H1 (cell line): ENCODE measurements around the gene OR51I2. TPM values are rescaled to one million over a fixed set of nuclear protein-coding genes. Genes with fewer than 3 reads are reported as not detected.

Source experiments
- polyA plus RNA-seq, 7 experiments: library from polyadenylated mRNA; depleted of rRNA in 3 of 7; stranded (reverse) in 5 of 7; unstranded in 2 of 7; fragments of >200 nt in 5 of 7; fragments of 200-250 nt in 2 of 7; gene quantifications; 1 replicate in 5 of 7; 2 replicates in 1 of 7; 4 replicates in 1 of 7; pipeline versions ENCODE4 v1.2.1 to v1.2.3, GENCODE V29; 2011 to 2013; ENCODE audit warnings: missing spikeins in 2 of 7, mixed read lengths in 2 of 7
- total RNA-seq: library from RNA; stranded (reverse); fragmentation: NEBNext Ultra II Directional; extraction: Animal tissue kit (Norgen Biotek cat#: 25700); gene quantifications from 2 replicates; pipeline ENCODE4 v1.2.1, GENCODE V29; 2021

The OR51I2 gene
- total and polyA plus RNA-seq, 2 of the 8 experiments (the other 6 are each of a cell fraction or from before 2014, with no cell fraction given): not detected

Other genes with a start within 250 kb of the OR51I2 start
- gene OR51V1, start 248.6 kb upstream of the OR51I2 start, total RNA-seq: not detected in 2 replicates
- gene OR51V1, start 248.6 kb upstream of the OR51I2 start, polyA plus RNA-seq (2011; rRNA removed): not detected in 2 replicates
- not detected in 2 replicates for gene HBB, start 222.3 kb upstream of the OR51I2 start, total RNA-seq
- not detected in 2 replicates for gene HBB, start 222.3 kb upstream of the OR51I2 start, polyA plus RNA-seq (2011; rRNA removed)
- gene HBD, start 214.8 kb upstream of the OR51I2 start, total RNA-seq: not detected in 2 replicates
- gene HBD, start 214.8 kb upstream of the OR51I2 start, polyA plus RNA-seq (2011; rRNA removed): not detected in 2 replicates
- gene HBG1, start 199.5 kb upstream of the OR51I2 start, total RNA-seq: not detected in 2 replicates
- gene HBG1, start 199.5 kb upstream of the OR51I2 start, polyA plus RNA-seq (2011; rRNA removed): 0.26 TPM in 1 of 2 replicates, not detected in the other
- gene HBG2, start 194.5 kb upstream of the OR51I2 start, total RNA-seq: not detected in 2 replicates
- 0.19 and 0.23 TPM in 2 replicates for gene HBG2, start 194.5 kb upstream of the OR51I2 start, polyA plus RNA-seq (2011; rRNA removed)
- gene HBE1, start 179.4 kb upstream of the OR51I2 start, total RNA-seq: not detected in 2 replicates
- gene HBE1, start 179.4 kb upstream of the OR51I2 start, polyA plus RNA-seq (2011; rRNA removed): 0.20 and 0.39 TPM in 2 replicates
- gene OR51B4, start 147.4 kb upstream of the OR51I2 start, total RNA-seq: not detected in 2 replicates
- not detected in 2 replicates for gene OR51B4, start 147.4 kb upstream of the OR51I2 start, polyA plus RNA-seq (2011; rRNA removed)
- not detected in 2 replicates for gene OR51B2, start 125.0 kb upstream of the OR51I2 start, total RNA-seq
- gene OR51B2, start 125.0 kb upstream of the OR51I2 start, polyA plus RNA-seq (2011; rRNA removed): not detected in 2 replicates
- gene OR51B5, start 105.8 kb upstream of the OR51I2 start, total RNA-seq: not detected in 2 replicates
- gene OR51B5, start 105.8 kb upstream of the OR51I2 start, polyA plus RNA-seq (2011; rRNA removed): 0.06 TPM in 1 of 2 replicates, not detected in the other
- not detected in 2 replicates for gene OR51B6, start 97.8 kb upstream of the OR51I2 start, total RNA-seq
- not detected in 2 replicates for gene OR51B6, start 97.8 kb upstream of the OR51I2 start, polyA plus RNA-seq (2011; rRNA removed)
- not detected in 2 replicates for gene OR51M1, start 65.5 kb upstream of the OR51I2 start, total RNA-seq
- gene OR51M1, start 65.5 kb upstream of the OR51I2 start, polyA plus RNA-seq (2011; rRNA removed): 0.08 TPM in 1 of 2 replicates, not detected in the other
- not detected in 2 replicates for gene OR51Q1, start 27.2 kb upstream of the OR51I2 start, total RNA-seq
- gene OR51Q1, start 27.2 kb upstream of the OR51I2 start, polyA plus RNA-seq (2011; rRNA removed): 0.08 and 0.13 TPM in 2 replicates
- gene OR51I1, start 7.8 kb upstream of the OR51I2 start, total RNA-seq: not detected in 2 replicates
- gene OR51I1, start 7.8 kb upstream of the OR51I2 start, polyA plus RNA-seq (2011; rRNA removed): not detected in 2 replicates
- gene OR52D1, start 39.4 kb downstream of the OR51I2 start, total RNA-seq: not detected in 2 replicates
- not detected in 2 replicates for gene OR52D1, start 39.4 kb downstream of the OR51I2 start, polyA plus RNA-seq (2011; rRNA removed)
- not detected in 2 replicates for gene UBQLN3, start 60.6 kb downstream of the OR51I2 start, total RNA-seq
- gene UBQLN3, start 60.6 kb downstream of the OR51I2 start, polyA plus RNA-seq (2011; rRNA removed): not detected in 2 replicates
- not detected in 2 replicates for gene UBQLNL, start 67.4 kb downstream of the OR51I2 start, total RNA-seq
- gene UBQLNL, start 67.4 kb downstream of the OR51I2 start, polyA plus RNA-seq (2011; rRNA removed): 0.22 and 0.35 TPM in 2 replicates
- not detected in 2 replicates for gene OR52H1, start 99.2 kb downstream of the OR51I2 start, total RNA-seq
- gene OR52H1, start 99.2 kb downstream of the OR51I2 start, polyA plus RNA-seq (2011; rRNA removed): 0.09 TPM in 2 replicates
- not detected in 2 replicates for gene OR52B6, start 131.6 kb downstream of the OR51I2 start, total RNA-seq
- not detected in 2 replicates for gene OR52B6, start 131.6 kb downstream of the OR51I2 start, polyA plus RNA-seq (2011; rRNA removed)
- 20.6 and 21.6 TPM in 2 replicates for gene TRIM6, start 147.3 kb downstream of the OR51I2 start, total RNA-seq
- 21.8 and 23.3 TPM in 2 replicates for gene TRIM6, start 147.3 kb downstream of the OR51I2 start, polyA plus RNA-seq (2011; rRNA removed)
- 0.63 and 0.76 TPM in 2 replicates for gene TRIM34, start 175.7 kb downstream of the OR51I2 start, total RNA-seq
- gene TRIM34, start 175.7 kb downstream of the OR51I2 start, polyA plus RNA-seq (2011; rRNA removed): 2.6 and 5.8 TPM in 2 replicates
- gene TRIM5, start 235.8 kb downstream of the OR51I2 start, total RNA-seq: 33.3 and 35.5 TPM in 2 replicates
- 14.5 and 23.5 TPM in 2 replicates for gene TRIM5, start 235.8 kb downstream of the OR51I2 start, polyA plus RNA-seq (2011; rRNA removed)
- gene TRIM22, start 240.5 kb downstream of the OR51I2 start, total RNA-seq: 56.0 and 57.4 TPM in 2 replicates
- gene TRIM22, start 240.5 kb downstream of the OR51I2 start, polyA plus RNA-seq (2011; rRNA removed): 42.9 and 82.7 TPM in 2 replicates